UCSD-AML1 (cell line): ENCODE data around the gene CHRNA3.
"Not testable (repeated sequence)": the region's sequence is repeated elsewhere in the genome, so short reads cannot be mapped to it uniquely, and the experiment has no call there.

Source experiments
- DNase-seq: peaks from one replicate; lab custom pipeline; 2025; ENCODE audit not compliant: unreplicated experiment; lab: John Stamatoyannopoulos, UW

CHRNA3 gene

GRCh38 chr15:78618064-78618463, 2.7 kb downstream of the CHRNA3 start:
- DNase-seq = no peak

- DNase-seq = no peak
Measured at GRCh38 chr15:78617516-78617915, 3.3 kb downstream of the CHRNA3 start.

DNA sequence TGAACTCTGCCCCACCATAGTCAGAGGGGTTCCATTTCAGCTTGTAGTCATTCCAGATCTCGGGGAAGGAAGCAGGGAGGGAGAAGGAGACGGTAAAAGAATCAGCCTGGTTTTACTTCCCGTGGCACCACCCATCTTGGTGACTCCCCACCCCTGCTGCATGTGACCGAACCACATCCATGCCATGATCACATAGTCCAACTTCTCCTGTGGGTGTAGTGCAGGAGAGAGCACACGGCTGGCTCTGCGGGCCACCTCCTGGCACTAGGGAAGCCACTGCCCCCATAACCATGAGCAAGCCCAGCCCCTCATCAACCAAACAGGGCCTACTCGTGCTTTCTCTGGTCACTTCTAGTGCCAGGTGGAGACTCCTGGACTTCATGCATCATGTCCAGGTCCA, 3.7 kb downstream of the CHRNA3 start:
- DNase-seq = no peak

DNA sequence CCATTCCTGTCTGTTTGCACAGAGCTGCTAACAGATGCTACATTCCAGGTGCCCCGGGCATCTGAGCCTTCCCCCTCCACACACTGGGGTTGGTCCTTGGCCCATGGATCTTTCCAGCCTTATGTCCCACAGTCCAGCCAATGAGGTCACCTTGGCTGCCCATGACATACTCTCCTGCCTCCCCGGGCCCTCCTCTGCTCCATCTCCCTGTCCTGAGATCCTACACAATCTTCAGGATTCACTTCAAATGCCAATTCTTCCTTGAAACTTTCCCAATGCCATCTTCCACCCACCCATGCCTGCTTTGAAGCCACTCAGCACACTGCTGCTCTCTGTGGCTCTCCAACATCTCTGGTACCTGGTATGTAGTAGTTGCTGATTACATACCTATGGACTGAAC, 4.3 kb downstream of the CHRNA3 start:
- no peak for DNase-seq

DNA sequence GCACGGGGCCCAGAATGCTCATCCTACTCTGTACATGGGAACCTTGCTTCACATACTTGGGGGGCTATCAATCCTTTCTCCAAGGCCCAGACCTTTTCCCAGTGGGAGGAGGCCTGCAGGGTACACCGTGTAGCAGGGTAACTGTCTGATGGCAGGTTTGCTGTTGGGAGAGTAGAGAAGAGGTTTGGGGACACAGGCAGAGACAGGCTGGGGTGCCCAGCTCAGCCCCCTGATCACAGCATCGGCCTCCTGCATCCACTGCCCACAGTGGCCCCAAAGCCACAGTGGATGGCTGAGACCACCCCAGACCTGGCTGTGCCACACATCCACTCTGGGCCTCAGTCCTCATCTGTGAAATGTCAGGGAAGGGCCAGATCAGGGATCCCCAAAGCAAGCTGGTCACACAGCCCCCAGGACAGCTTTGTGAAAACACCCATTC, 5.6 kb downstream of the CHRNA3 start:
- no peak for DNase-seq

DNA sequence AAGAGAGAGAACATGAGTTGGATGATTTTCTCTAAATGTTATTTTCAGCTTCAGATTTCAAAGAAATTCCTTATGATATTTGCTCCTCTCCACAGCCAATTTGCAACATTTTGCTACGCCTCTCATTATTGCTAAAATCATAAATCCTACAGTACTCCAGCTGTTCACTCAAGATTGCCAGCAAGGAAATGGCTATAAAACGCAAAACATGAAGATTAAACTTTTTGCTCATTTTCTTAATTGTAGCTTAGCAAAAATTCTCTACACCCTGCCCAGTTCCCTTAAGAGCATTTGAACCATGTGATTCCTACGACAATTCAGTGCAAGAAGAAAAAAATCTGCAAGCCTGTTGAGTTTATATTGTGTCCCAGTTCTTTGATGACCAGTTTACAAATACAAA, 6.8 kb downstream of the CHRNA3 start:
- DNase-seq = no peak

GRCh38 chr15:78609551-78609950, 11.2 kb downstream of the CHRNA3 start:
- DNase-seq = not testable (repeated sequence)

DNA sequence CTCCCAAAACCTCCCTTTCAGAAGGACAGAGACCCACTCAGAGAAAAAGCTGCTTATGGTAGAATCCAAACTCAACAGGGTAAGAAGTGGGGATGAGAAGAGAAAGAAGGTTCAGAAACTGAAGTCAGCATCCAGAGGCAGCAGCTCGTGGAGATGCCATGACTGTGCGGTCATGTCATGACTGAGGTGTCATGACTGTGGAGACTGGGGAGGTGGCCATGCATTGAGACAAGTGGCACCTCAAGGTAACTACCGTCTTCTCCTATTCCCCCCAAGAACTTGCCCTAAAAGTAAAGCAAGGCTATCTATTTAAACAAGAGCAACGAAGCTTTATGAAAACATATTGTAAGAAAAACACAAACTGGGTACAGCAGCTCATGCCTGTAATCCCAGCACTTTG, 15.1 kb downstream of the CHRNA3 start:
- no peak for DNase-seq

GRCh38 chr15:78605201-78605600, 15.6 kb downstream of the CHRNA3 start:
- DNase-seq = no peak

DNA sequence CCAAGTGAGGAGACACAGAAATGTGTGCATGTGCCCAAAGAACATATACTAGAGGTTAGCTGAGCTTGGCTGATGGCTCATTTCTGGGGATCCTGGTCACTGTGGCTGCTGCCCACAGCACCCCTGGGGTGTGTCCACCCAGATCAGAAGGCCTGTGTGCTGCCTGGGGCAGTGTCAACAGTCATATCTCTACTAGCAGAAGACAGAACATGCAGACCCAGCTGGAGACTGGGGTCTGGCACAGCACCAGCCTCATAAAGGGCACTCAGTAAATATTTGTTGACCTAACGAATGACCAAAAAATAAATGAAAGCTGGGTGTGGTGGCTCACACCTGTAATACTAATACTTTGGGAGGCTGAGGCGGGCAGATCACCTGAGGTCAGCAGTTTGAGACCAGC, 16.4 kb downstream of the CHRNA3 start:
- DNase-seq = no peak

GRCh38 chr15:78603467-78603866, 17.3 kb downstream of the CHRNA3 start:
- DNase-seq = no peak

GRCh38 chr15:78599189-78599588, 21.6 kb downstream of the CHRNA3 start:
- no peak for DNase-seq

GRCh38 chr15:78598348-78598747, 22.4 kb downstream of the CHRNA3 start:
- no peak for DNase-seq

DNA sequence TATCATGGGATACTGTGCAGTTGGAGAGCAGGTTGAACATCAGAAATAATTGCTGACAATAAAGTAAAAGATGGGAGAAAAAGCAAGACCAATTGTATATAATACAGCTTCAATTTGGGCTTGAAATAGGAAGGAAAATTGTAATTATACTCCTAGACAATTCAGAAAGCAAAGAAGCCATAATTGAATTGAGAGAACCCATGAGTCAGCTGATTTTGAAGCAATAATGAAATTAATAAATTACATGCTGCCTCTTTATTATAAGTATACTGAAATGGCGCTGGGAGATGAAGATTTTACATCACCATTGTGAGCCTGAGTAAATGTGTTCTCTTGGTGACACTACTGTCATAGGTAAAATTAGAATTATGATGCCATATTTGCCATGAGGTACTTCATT, 23.2 kb downstream of the CHRNA3 start:
- no peak for DNase-seq

GRCh38 chr15:78574944-78575343, 45.9 kb downstream of the CHRNA3 start:
- no peak for DNase-seq

- DNase-seq = no peak
Measured at GRCh38 chr15:78573416-78573815, 47.4 kb downstream of the CHRNA3 start.

- no peak for DNase-seq
Measured at GRCh38 chr15:78571382-78571781, 49.4 kb downstream of the CHRNA3 start.

GRCh38 chr15:78570710-78571109, 50.1 kb downstream of the CHRNA3 start:
- DNase-seq = no peak

DNA sequence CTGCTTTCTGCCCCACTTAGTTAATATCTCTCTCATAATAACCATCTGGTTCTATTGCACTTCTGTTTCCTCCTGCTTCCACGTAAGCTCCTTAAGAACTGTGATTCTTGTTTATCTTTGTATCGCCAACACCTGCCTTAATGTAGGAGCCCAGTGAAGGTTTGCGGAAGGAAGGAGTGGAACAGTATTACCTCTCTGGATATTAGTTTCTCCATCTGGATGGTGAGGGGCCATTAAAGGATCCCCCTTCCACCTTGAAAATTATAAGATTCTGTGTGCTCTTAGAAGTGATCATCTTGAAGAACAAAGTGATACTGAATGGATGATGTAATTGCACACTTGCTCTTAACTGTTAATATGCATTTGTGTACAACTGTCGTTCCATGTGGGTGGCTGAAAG, 53.3 kb downstream of the CHRNA3 start:
- no peak for DNase-seq

GRCh38 chr15:78565951-78566774, 54.6 kb downstream of the CHRNA3 start:
- no peak for DNase-seq

DNA sequence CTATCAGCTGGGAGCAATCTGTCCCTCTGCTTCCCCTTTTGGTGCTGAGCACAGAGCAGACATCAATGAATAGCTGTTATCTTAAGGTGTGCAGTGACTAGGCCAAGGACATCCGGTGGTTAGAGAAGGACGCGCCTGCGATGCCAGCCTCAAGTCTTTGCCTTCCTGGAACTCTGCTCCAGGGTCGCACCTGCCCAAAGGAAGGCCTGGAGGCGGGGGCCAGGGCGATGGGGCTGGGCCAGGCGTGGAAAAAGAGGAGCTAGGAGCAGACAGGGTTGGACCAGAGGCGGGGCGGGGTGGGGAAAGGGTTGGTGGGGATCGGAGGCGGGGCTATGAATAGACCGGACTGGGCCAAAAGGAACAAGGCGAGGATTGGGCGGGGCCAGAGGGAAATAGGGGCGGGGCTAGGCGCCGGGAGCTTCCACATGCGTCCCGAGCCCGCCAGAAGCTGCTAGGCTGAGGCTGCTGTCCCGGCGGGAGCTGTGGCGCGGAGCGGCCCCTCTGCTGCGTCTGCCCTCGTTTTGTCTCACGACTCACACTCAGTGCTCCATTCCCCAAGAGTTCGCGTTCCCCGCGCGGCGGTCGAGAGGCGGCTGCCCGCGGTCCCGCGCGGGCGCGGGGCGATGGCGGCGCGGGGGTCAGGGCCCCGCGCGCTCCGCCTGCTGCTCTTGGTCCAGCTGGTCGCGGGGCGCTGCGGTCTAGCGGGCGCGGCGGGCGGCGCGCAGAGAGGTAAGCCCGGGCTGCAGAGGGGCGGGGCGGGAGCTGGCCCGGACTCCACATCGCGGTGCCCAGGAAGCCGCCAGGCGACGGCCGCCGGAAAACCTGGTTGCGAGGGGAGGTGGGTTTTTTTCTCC, 55.5 kb downstream of the CHRNA3 start, which contains the start of gene CHRNA5:
Gene CHRNA5 (plus strand): TSS at position 424 of the 854 bp plus-strand sequence. CDS start 200 bp downstream, at position 624.
- DNase-seq = peak; percentile 85

GRCh38 chr15:78564743-78565096, 56.1 kb downstream of the CHRNA3 start:
- DNase-seq = no peak
